Endodermal cell (in vitro differentiated cells): ENCODE results near the gene MRPL41. TPM values are rescaled to one million over a fixed set of nuclear protein-coding genes. Genes with fewer than 3 reads are reported as not detected.
"Not testable (repeated sequence)": the region's sequence is repeated elsewhere in the genome, so short reads cannot be mapped to it uniquely, and the experiment has no call there.

Source experiments
- DNase-seq: peaks from one replicate; pipeline ENCODE4 v3.0.0-alpha.2; 2017
- H3K27ac ChIP-seq: 2 replicates; pipeline ENCODE4 v1.5.1; 2013; ENCODE audit warnings: mild to moderate bottlenecking, low read depth, low read length, moderate library complexity
- H3K27me3 ChIP-seq: 2 replicates; pipeline ENCODE4 v1.6.1; 2013; ENCODE audit warnings: mild to moderate bottlenecking, low read length, moderate library complexity; ENCODE audit not compliant: insufficient read depth, control insufficient read depth, poor library complexity, severe bottlenecking
- H3K36me3 ChIP-seq: 2 replicates; pipeline ENCODE4 v1.7.0; 2013; ENCODE audit warnings: mild to moderate bottlenecking, low read length, moderate library complexity; ENCODE audit not compliant: control insufficient read depth, insufficient read depth
- H3K4me1 ChIP-seq: one replicate; pipeline ENCODE4 v1.7.0; 2013; ENCODE audit warnings: low read length; ENCODE audit not compliant: control insufficient read depth, insufficient read depth
- H3K4me3 ChIP-seq: 2 replicates; pipeline ENCODE4 v1.5.1; 2013; ENCODE audit warnings: mild to moderate bottlenecking, low read length, moderate library complexity
- H3K9ac ChIP-seq: 2 replicates; pipeline ENCODE4 v1.6.1; 2013; ENCODE audit warnings: mild to moderate bottlenecking, low read length, moderate library complexity; ENCODE audit not compliant: poor library complexity, severe bottlenecking; ENCODE audit errors: extremely low read depth
- H3K9me3 ChIP-seq: 2 replicates; pipeline ENCODE4 v1.6.1; 2013; ENCODE audit warnings: mild to moderate bottlenecking, low read length, moderate library complexity; ENCODE audit not compliant: control insufficient read depth
- H3K27ac Mint-ChIP-seq: 2 replicates; pipeline ENCODE4 v1.8.0; 2020; ENCODE audit warnings: mixed read lengths
- H3K27me3 Mint-ChIP-seq: 2 replicates; pipeline ENCODE4 v1.8.0; 2021; ENCODE audit warnings: mild to moderate bottlenecking, mixed read lengths; ENCODE audit not compliant: insufficient read depth
- H3K36me3 Mint-ChIP-seq: 2 replicates; pipeline ENCODE4 v1.8.0; 2020; ENCODE audit warnings: low read depth, mixed read lengths
- H3K4me1 Mint-ChIP-seq: 2 replicates; pipeline ENCODE4 v1.8.0; 2020; ENCODE audit warnings: mixed read lengths
- H3K4me3 Mint-ChIP-seq: 2 replicates; pipeline ENCODE4 v1.8.0; 2020; ENCODE audit warnings: mild to moderate bottlenecking, moderate library complexity, mixed read lengths
- H3K9me3 Mint-ChIP-seq: 2 replicates; pipeline ENCODE4 v1.8.0; 2020; ENCODE audit warnings: mild to moderate bottlenecking, mixed read lengths
- WGBS, 2 experiments: methylation state at CpG; one replicate each; pipeline versions ENCODE4 v1.1.5 to v1.1.7; 2013; ENCODE audit warnings: missing lambda C conversion rate in 2 of 2, mixed read lengths in 1 of 2; ENCODE audit not compliant: insufficient coverage in 1 of 2, insufficient read length in 1 of 2; 5-methylcytosine and 5-hydroxymethylcytosine counted together
- total RNA-seq, 2 donors: library from RNA; stranded (reverse); fragmentation: NEBNext Ultra II Directional in 1 of 2; extraction: Animal tissue kit (Norgen Biotek cat#: 25700) in 1 of 2; gene quantifications; 2 replicates in 1 of 2; 3 replicates in 1 of 2; pipeline ENCODE4 v1.2.1, GENCODE V29; 2021
- TF ChIP-seq, protein P1 (sequence below): fragments of 200-600 bp; sonication (generic); conservative IDR thresholded peaks from 2 replicates; pipeline ENCODE4 v1.5.0; 2021; ENCODE audit warnings: antibody characterized with exemption, mild to moderate bottlenecking

Gene MRPL41
- total RNA-seq, 2 donors from 2014 or later, result 43.7 to 49.6 TPM

DNA sequence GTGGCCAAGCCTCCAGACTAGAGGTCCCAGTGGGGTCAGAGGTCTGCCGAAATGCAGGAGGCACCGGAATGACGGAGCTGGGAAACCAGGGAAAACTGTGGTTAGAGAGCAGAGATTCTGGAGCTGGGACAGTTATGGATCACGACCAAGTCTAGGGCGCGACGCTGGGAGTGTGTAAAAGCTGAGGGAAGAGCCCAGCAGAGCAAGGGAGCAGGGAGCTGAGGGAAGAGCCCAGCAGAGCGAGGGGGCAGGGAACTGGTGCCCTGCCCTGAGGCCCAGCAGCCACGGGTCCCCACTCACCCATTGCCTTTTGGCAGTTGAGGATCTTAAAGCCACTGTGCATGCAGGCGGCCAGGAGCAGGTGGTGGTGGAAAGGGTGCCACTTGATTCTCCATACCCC is 12.5 kb downstream of the MRPL41 start:
- Mint-ChIP-seq H3K4me1 (no peaks in the 10 kb centered on the region), H3K27me3 (no peaks in the 10 kb centered on the region), H3K9me3 (peaks cover 10% of the 10 kb centered on the region), H3K4me3 (no peak overlapping the region), H3K36me3 (peaks cover 56% of the 10 kb centered on the region), H3K27ac (no peak overlapping the region)
- TF ChIP-seq, protein P1, sequence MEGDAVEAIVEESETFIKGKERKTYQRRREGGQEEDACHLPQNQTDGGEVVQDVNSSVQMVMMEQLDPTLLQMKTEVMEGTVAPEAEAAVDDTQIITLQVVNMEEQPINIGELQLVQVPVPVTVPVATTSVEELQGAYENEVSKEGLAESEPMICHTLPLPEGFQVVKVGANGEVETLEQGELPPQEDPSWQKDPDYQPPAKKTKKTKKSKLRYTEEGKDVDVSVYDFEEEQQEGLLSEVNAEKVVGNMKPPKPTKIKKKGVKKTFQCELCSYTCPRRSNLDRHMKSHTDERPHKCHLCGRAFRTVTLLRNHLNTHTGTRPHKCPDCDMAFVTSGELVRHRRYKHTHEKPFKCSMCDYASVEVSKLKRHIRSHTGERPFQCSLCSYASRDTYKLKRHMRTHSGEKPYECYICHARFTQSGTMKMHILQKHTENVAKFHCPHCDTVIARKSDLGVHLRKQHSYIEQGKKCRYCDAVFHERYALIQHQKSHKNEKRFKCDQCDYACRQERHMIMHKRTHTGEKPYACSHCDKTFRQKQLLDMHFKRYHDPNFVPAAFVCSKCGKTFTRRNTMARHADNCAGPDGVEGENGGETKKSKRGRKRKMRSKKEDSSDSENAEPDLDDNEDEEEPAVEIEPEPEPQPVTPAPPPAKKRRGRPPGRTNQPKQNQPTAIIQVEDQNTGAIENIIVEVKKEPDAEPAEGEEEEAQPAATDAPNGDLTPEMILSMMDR, result no peak
- H3K9ac ChIP-seq, result no peak overlapping the region
- no peaks in the 10 kb centered on the region for H3K27me3 ChIP-seq
- H3K36me3 ChIP-seq, result peaks cover 40% of the 10 kb centered on the region
- peaks cover 5% of the 10 kb centered on the region for H3K9me3 ChIP-seq
- no peak overlapping the region for H3K27ac ChIP-seq
- no peak for DNase-seq
- no peak overlapping the region for H3K4me3 ChIP-seq
- 94 to 100% methylated on average over 7 to 10 of the region's 10 CpGs for WGBS, 2 experiments
- no peaks in the 10 kb centered on the region for H3K4me1 ChIP-seq

DNA sequence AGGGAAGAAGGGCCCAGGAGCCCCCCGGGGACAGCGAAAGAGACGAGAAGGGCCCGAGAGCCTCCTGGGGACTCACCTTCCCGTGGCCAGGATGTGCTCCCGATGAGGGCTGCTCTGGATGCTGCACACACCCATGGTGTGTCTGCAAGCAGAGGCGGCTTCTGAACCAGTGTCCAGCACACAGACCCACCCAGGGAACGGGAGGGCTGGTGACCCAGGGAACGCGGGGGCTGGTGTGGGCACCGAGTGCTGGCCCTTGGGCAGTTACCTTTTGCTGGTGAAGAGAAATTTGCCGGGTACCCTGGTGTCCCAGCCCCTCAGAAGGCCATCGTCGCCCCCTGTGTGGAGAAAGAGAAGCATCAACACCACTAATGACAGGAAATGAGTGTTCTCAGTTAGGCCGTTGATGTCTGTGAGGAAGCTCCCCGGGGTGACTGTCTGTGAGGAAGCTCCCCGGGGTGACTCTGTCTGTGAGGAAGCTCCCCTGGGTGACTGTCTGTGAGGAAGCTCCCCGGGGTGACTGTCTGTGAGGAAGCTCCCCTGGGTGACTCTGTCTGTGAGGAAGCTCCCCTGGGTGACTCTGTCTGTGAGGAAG is 13.2 kb downstream of the MRPL41 start:
- H3K9ac ChIP-seq, result no peak overlapping the region
- Mint-ChIP-seq H3K36me3 (peaks cover 48% of the 10 kb centered on the region), H3K27me3 (no peaks in the 10 kb centered on the region), H3K4me1 (no peaks in the 10 kb centered on the region), H3K9me3 (peaks cover 5% of the 10 kb centered on the region), H3K4me3 (no peak overlapping the region), H3K27ac (no peak overlapping the region)
- 92 to 100% methylated on average over 7 to 17 of the region's 18 CpGs for WGBS, 2 experiments
- H3K4me3 ChIP-seq, result no peak overlapping the region
- H3K9me3 ChIP-seq, result peaks cover 3% of the 10 kb centered on the region
- H3K36me3 ChIP-seq, result peaks cover 37% of the 10 kb centered on the region
- H3K27me3 ChIP-seq, result no peaks in the 10 kb centered on the region
- TF ChIP-seq, protein P1, result no peak
- no peaks in the 10 kb centered on the region for H3K4me1 ChIP-seq
- DNase-seq, result no peak
- H3K27ac ChIP-seq, result no peak overlapping the region

DNA sequence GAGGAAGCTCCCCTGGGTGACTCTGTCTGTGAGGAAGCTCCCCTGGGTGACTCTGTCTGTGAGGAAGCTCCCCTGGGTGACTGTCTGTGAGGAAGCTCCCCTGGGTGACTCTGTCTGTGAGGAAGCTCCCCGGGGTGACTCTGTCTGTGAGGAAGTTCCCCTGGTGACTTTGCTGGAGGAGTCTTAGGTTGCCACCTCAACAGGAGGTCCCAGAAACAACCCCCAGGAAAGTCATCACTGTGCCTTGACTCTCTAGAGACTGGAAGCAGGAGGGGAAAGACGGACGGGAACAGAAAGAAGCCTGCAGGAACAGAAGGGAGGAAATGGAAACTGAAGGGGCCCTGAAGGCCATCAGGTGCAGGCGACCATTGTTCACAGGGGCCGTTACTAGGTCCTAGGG is 16.8 kb downstream of the MRPL41 start:
- not testable (repeated sequence) for H3K9me3 ChIP-seq, H3K4me1 Mint-ChIP-seq, DNase-seq, H3K4me3 ChIP-seq, H3K9ac ChIP-seq, H3K4me3 Mint-ChIP-seq, H3K27ac ChIP-seq, H3K27ac Mint-ChIP-seq, H3K4me1 ChIP-seq, H3K27me3 ChIP-seq, H3K27me3 Mint-ChIP-seq, H3K9me3 Mint-ChIP-seq
- H3K36me3 Mint-ChIP-seq, result peaks cover 41% of the 10 kb centered on the region
- WGBS, 2 experiments, result 97 to 98% methylated on average over 4 to 5 of the region's 5 CpGs
- peaks cover 28% of the 10 kb centered on the region for H3K36me3 ChIP-seq
